Pancreas (tissue), 10 donors: ENCODE data around the gene SWAP70. TPM values are rescaled to one million over a fixed set of nuclear protein-coding genes. Genes with fewer than 3 reads are reported as not detected.

Source experiments
- ATAC-seq, 4 donors: fragments of 200-7000 bp; cut with Tn5 transposase; one replicate each; pipeline versions ENCODE4 v1.8.0 to v1.9.1; 2020; ENCODE audit warnings: mild to moderate bottlenecking in 4 of 4, moderate library complexity in 4 of 4
- DNase-seq, 6 donors: peaks; one replicate each; pipeline ENCODE4 v3.0.0-alpha.2; 2020
- FAIRE-seq: peaks from 2 replicates; lab custom pipeline; 2012; peaks lifted over from hg19 to GRCh38; lab: Jason Lieb, UNC
- H3K27ac ChIP-seq, 4 donors: fragments of 200-600 bp; sonication (generic); 1 replicate in 3 of 4; 2 replicates in 1 of 4; pipeline versions ENCODE4 v1.5.0 to v1.8.0; 2020
- H3K27me3 ChIP-seq, 4 donors: fragments of 200-600 bp; one replicate each; pipeline ENCODE4 v1.8.0; 2021
- H3K36me3 ChIP-seq, 3 donors: fragments of 200-600 bp; sonication (generic) in 1 of 3; one replicate each; pipeline versions ENCODE4 v1.5.0 to v1.8.0; 2020 to 2021
- H3K4me1 ChIP-seq, 3 donors: fragments of 200-600 bp; one replicate each; pipeline ENCODE4 v1.8.0; 2021
- H3K4me3 ChIP-seq, 4 donors: fragments of 200-600 bp; sonication (generic) in 2 of 4; one replicate each; pipeline versions ENCODE4 v1.5.0 to v1.8.0; 2020 to 2021
- H3K9me3 ChIP-seq, 4 donors: fragments of 200-600 bp; one replicate each; pipeline ENCODE4 v1.8.0; 2021
- WGBS, 2 donors: extraction: QIAGEN DNeasy Blood & Tissue Kit; methylation state at CpG; one replicate each; pipeline ENCODE4 v1.1.7; 2013; 5-methylcytosine and 5-hydroxymethylcytosine counted together
- intact Hi-C, 3 donors: fragments of 100-400 bp; cut with DNase I; formaldehyde crosslinking; loops; one replicate each; pipeline versions ENCODE4 v1.11.1 to v1.14.2; 2022
- polyA plus RNA-seq, 2 donors: library from polyadenylated mRNA; stranded (reverse); fragments of 200-250 nt; gene quantifications; one replicate each; pipeline ENCODE4 v1.2.3, GENCODE V29; 2013
- total RNA-seq, 6 donors: library from RNA; stranded (reverse); fragmentation: NEBNext Ultra II Directional in 4 of 6; extraction: Animal tissue kit (Norgen Biotek cat#: 25700) in 4 of 6; gene quantifications; one replicate each; pipeline versions ENCODE4 v1.2.1 to v1.2.4, GENCODE V29; 2021 to 2023
- TF ChIP-seq, protein P1 (sequence below), 4 donors: fragments of 200-600 bp; sonication (generic) in 3 of 4; IDR thresholded peaks; one replicate each; pipeline versions ENCODE4 v1.5.0 to v1.8.0; 2021; ENCODE audit warnings: antibody characterized with exemption in 4 of 4
- donor health status: healthy with polysubstance abuse.
- donor health status: DM: no; HTN: no; CAD: no; lungs with moderate emphysema.
- donor health status: DM: no; HTN: no; CAD: no.
- donor health status: control.
- donor health status: control.
- donor health status: Bipolar disorder and iron deficiency.
- donor health status: DM: yes; HTN: yes; CAD: no.
- donor health status: DM: no; HTN: no; CAD: no.
- donor health status: DM: no; HTN: no; CAD: no.
- donor health status: DM: yes; HTN: yes; CAD: no.

Gene SWAP70
- total and polyA plus RNA-seq, 8 donors = 4.8 to 22.3 (median 10.3) TPM

DNA sequence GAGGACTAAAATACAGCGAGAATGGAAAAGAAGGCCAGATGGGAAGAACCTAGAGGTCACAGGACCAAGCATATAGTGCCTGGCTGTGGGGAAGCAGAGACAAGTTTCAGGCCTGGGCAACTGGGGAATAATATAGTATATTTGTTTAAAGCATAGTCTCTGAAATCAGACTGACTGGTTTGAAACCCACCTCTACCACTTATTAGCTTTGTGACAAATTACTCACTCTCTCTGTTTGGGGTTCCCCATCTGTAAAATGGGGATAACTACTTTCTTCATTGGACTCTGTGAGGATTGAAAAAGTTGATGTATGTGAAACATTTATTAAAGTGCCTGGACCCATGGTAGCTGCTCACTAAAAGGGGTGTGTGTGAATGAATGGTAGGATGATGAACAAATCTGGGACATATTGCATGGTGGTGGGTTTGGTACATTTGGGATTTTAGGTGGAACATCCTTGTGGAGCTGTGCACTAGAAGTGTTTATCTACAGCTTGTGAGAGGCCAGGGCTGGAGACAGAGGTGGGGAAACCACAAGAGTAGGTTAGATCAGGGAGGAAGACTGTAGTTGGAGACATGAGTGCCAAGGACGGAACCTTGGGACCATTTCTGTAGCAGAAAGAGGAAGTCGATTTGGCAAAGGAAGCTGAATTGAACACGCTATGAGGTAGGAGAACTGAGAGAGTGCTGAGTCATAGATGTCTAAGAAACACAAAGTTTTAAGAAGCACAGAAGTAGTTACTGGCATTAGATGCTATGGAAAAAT, 52.6 kb downstream of the SWAP70 start:
- ATAC-seq (peak in 2 of 4 donors; percentile 73 to 75), DNase-seq (no peak), FAIRE-seq (no peak)
- H3K36me3 ChIP-seq = no peaks in the 10 kb centered on the region
- WGBS, 2 donors = 56 to 76% methylated on average over 4 of the region's 4 CpGs
- H3K4me1 ChIP-seq = peaks cover 0 to 17% (median 4%) of the 10 kb centered on the region in 3 donors
- intact Hi-C loops = no loop called here
- H3K9me3 ChIP-seq = no peaks in the 10 kb centered on the region
- TF ChIP-seq, protein P1, sequence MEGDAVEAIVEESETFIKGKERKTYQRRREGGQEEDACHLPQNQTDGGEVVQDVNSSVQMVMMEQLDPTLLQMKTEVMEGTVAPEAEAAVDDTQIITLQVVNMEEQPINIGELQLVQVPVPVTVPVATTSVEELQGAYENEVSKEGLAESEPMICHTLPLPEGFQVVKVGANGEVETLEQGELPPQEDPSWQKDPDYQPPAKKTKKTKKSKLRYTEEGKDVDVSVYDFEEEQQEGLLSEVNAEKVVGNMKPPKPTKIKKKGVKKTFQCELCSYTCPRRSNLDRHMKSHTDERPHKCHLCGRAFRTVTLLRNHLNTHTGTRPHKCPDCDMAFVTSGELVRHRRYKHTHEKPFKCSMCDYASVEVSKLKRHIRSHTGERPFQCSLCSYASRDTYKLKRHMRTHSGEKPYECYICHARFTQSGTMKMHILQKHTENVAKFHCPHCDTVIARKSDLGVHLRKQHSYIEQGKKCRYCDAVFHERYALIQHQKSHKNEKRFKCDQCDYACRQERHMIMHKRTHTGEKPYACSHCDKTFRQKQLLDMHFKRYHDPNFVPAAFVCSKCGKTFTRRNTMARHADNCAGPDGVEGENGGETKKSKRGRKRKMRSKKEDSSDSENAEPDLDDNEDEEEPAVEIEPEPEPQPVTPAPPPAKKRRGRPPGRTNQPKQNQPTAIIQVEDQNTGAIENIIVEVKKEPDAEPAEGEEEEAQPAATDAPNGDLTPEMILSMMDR (IDR thresholded peaks at IDR 0.05) = no peak
- H3K4me3 ChIP-seq = no peak overlapping the region
- H3K27me3 ChIP-seq = no peaks in the 10 kb centered on the region
- peak overlapping the region in 1 of 4 donors; percentile 30 for H3K27ac ChIP-seq

GRCh38 chr11:9717040-9717357, 53.1 kb downstream of the SWAP70 start:
- 84 to 89% methylated on average over 3 of the region's 3 CpGs for WGBS, 2 donors
- DNase-seq (no peak), FAIRE-seq (no peak), ATAC-seq (no peak)
- no peaks in the 10 kb centered on the region for H3K27me3 ChIP-seq
- H3K4me3 ChIP-seq = no peak overlapping the region
- peak overlapping the region in 2 of 4 donors; percentile 24 to 30 for H3K27ac ChIP-seq
- H3K36me3 ChIP-seq = no peaks in the 10 kb centered on the region
- TF ChIP-seq, protein P1 (IDR thresholded peaks at IDR 0.05) = no peak
- intact Hi-C loops = no loop called here
- H3K4me1 ChIP-seq = peaks cover 0 to 17% (median 4%) of the 10 kb centered on the region in 3 donors
- no peaks in the 10 kb centered on the region for H3K9me3 ChIP-seq

DNA sequence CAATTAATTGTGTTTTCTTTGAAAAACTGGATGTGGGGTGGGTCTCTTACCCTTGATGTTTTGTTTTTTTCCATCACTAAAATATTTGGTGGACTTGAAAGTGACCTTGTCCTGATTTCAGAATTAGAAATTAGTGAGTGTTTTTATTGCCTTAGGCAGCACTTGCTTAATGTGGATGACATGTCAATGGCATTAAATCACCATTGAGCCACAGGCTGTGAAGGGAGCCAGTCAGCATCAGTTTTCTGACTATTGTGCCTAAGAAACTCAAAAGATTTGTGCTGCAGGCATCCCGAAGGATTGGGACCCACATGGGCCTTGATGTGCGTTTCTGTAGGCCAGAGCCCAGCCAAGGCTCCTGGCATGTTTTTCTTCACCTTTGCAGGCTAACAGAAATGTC, 53.8 kb downstream of the SWAP70 start:
- 86 to 94% methylated on average over 2 of the region's 2 CpGs for WGBS, 2 donors
- FAIRE-seq = no peak

DNA sequence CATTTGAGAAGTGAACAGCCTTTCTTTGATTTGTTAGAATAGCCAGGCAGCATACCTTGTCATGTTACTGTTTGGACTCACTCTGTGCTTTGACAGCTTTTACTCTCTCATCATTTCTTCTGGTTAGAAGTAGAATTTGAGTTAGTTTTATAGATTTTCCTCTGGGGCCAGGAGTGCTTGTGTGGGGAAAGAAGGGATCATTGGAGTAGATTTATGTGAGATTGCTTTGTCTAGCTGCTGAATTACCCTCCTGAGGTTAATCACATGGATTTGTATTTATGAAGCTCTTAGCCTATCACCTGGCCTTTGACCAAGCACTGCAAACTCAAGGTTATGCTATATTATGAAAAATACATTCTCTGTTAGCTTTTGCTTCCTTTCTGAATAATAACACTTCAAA, 54.3 kb downstream of the SWAP70 start:
- intact Hi-C loops = no loop called here
- Histone ChIP-seq H3K4me3 (no peak overlapping the region), H3K4me1 (peaks cover 0 to 17% (median 4%) of the 10 kb centered on the region in 3 donors), H3K27ac (no peak overlapping the region), H3K9me3 (no peaks in the 10 kb centered on the region), H3K27me3 (no peaks in the 10 kb centered on the region), H3K36me3 (no peaks in the 10 kb centered on the region)
- TF ChIP-seq, protein P1 (IDR thresholded peaks at IDR 0.05) = no peak
- DNase-seq (no peak), ATAC-seq (no peak), FAIRE-seq (no peak)

More for the DNA sequence above, 53.8 kb downstream of the SWAP70 start:
- peak overlapping the region in 1 of 4 donors; percentile 30 for H3K27ac ChIP-seq
- no peaks in the 10 kb centered on the region for H3K27me3 ChIP-seq
- no peak overlapping the region for H3K4me3 ChIP-seq
- DNase-seq = no peak
- H3K4me1 ChIP-seq = peaks cover 0 to 17% (median 4%) of the 10 kb centered on the region in 3 donors
- intact Hi-C loops = no loop called here
- no peaks in the 10 kb centered on the region for H3K9me3 ChIP-seq
- H3K36me3 ChIP-seq = no peaks in the 10 kb centered on the region
- ATAC-seq = no peak
- TF ChIP-seq, protein P1 (IDR thresholded peaks at IDR 0.05) = no peak
